GM21447 (cell line): ENCODE measurements around the gene NBEAL2.
"Not testable (repeated sequence)": the region's sequence is repeated elsewhere in the genome, so short reads cannot be mapped to it uniquely, and the experiment has no call there.

Source experiments
- ATAC-seq: cut with Tn5 transposase; IDR thresholded peaks from one replicate; pipeline ENCODE4 v1.9.1; 2021; ENCODE audit not compliant: unreplicated experiment

The NBEAL2 gene

DNA sequence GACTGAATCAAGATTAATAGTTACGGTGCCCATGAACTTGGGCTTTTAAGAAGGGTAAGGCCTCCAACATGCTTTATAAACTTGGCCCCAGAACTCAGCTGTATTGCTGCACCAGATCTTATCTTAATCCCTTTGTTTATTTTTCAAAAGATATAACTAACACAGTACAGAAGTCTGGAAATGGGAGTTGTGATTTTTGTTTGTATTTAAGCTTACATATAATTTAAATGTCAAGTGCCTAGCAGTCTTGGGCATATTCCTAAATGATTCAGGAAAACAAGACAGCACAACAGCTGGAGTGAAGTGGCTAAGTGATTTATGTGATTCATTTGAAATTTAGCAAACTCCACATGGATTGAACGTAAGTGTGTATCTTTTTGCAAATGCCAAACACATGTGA lies 56.2 kb downstream of the NBEAL2 start:
- ATAC-seq, result no peak

DNA sequence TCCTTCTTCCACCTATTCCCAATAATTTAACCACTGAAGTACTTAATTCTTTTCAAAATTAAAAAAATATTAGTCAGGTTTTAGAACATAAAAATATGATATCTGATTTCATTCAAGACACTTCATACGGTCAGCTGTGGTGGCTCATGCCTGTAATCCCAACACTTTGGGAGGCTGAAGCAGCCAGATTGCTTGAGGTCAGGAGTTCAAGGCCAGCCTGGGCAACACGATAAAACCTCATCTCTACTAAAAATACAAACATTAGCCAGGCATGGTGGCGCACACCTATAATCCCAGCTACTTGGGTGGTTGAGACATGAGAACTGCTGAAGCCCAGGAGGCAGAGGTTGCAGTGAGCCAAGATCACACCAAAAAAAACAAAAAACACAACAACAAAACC lies 56.7 kb downstream of the NBEAL2 start:
- ATAC-seq, result no peak

- ATAC-seq, result not testable (repeated sequence)
Measured at GRCh38 chr3:47037302-47037701, 57.8 kb downstream of the NBEAL2 start.

DNA sequence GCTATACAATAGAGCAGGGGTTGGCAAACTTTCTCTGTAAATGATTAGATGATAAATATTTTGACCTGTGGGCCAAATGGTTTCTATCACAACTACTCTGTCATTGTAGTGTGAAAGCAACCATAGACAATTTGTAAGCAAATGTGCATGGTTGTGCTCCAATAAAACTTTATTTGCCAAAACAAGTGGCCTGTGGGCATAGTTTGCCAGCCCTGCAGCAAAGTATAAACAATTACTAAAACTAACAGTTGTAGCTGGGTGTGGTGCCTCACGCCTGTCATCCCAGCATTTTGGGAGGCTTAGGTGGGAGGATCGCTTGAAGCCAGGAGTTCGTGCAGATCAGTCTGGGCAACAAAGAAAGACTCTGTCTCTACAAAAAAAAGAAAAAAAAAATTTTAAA lies 61.6 kb downstream of the NBEAL2 start:
- ATAC-seq, result no peak

DNA sequence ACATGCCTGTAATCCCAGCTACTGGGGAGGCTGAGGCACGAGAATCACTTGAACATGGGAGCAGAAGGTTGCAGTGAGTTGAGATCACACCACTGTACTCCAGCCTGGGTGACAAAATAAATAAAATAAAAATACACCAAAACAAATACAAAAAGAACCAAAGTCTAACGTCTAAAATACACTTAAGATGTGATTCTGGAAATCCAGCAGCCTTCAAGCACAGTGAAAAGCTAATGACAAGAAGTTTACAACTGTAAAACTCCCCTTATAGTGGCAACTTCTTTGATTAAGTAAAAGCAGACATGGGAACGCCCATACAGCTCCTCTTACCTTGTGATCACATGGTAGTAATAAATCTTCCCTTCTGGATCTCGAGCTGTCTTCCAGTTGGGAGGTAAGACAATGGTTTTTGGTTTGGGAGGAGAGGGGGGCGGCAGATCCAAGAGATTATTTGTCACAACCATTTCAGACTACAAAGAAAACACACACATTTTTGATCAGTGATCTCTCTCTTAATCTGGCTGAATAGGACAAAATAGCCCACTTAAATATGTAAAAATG lies 62.8 kb downstream of the NBEAL2 start:
- ATAC-seq, result no peak

- ATAC-seq, result no peak
Measured at GRCh38 chr3:47047069-47047468, 67.6 kb downstream of the NBEAL2 start.

DNA sequence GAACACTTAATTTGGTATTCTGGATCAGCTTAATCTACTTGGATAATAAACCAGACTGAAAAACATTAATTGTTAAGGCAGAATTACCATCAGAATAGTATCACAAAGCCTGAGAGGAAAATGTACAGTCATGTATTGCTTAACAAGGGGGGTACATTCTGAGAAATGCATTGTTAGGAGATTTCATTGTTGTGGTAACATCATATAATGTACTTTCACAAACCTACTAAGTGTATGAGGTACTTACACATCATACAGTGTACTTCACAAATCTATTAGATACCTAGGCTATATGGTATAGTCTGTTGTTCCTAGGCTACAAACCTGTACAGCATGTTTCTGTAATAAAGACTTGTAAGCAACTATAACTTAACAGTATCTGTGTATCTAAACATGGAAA lies 68.2 kb downstream of the NBEAL2 start:
- no peak for ATAC-seq

DNA sequence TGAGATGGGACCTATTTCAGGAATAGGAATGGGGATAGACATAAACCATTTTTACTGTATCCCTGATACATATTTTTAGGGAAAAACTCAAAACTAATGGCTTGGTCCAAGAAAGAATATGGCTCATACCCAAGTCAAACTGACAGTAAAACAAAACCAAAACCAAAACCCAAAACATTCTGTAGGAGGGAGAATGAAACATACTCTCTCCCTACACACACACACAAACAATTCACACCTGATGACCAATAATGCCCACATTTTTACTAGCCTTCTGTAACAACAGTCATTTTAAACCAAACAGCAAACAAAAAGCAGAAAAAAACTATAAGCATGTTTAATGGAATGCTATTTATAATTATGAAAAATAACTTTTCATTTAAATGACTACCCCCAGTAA lies 74.9 kb downstream of the NBEAL2 start:
- no peak for ATAC-seq

GRCh38 chr3:47056705-47057104 lies 77.2 kb downstream of the NBEAL2 start:
- no peak for ATAC-seq

DNA sequence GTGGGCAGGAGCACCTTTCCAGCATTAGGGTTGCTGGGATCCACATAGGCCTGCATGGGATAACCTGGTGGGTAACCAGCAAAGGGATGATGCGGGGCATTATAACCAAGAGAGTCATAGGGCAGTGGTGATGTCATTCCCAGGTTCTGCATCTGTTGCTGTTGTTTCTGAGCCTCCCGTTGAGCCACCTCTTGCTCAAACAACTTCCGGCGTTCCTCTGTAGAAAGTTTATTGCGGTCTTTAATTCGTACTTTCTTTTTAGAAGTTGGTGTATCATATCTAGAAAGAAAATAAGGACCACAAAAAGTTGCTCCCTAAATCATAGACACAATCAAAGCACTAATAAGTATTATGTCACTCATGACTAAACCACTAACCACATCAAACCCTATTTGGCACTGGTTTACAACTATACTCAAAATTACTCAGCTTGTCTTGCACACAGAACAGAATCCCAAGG lies 77.8 kb downstream of the NBEAL2 start:
- ATAC-seq, result no peak
